ENCODE measurements around the gene CD83.
"Not testable (repeated sequence)": the region's sequence is repeated elsewhere in the genome, so short reads cannot be mapped to it uniquely, and the experiment has no call there.

CD83 gene
- total RNA-seq = 11.8 to 148 reads per million in 2 experiments

GRCh38 chr6:14117158-14118090, at the start of gene CD83:
Gene CD83 (plus strand): TSS chr6:14117772. CDS start chr6:14117812, 40 bp downstream.
- DNase-seq (ENCODE audit: low read depth) = peak; percentile 81

GRCh38 chr6:14068133-14068532, 49.4 kb upstream of the CD83 start:
- no peak for DNase-seq (ENCODE audit: low read depth)

GRCh38 chr6:14068623-14069022, 48.9 kb upstream of the CD83 start:
- no peak for DNase-seq (ENCODE audit: low read depth)

- DNase-seq (ENCODE audit: low read depth) = no peak
These were observed 47.1 kb upstream of the CD83 start for GRCh38 chr6:14070457-14070856.

- DNase-seq (ENCODE audit: low read depth) = no peak
These were observed 45.5 kb upstream of the CD83 start for GRCh38 chr6:14072084-14072483.

GRCh38 chr6:14073561-14074354, 43.8 kb upstream of the CD83 start:
- DNase-seq (ENCODE audit: low read depth) = not testable (repeated sequence)

- DNase-seq (ENCODE audit: low read depth) = no peak
These were observed 43.0 kb upstream of the CD83 start for GRCh38 chr6:14074476-14075094.

- DNase-seq (ENCODE audit: low read depth) = no peak
These were observed 42.5 kb upstream of the CD83 start for GRCh38 chr6:14075095-14075503.

GRCh38 chr6:14077193-14077867, 40.2 kb upstream of the CD83 start:
- DNase-seq (ENCODE audit: low read depth) = no peak

- no peak for DNase-seq (ENCODE audit: low read depth)
These were observed 38.1 kb upstream of the CD83 start for GRCh38 chr6:14079433-14079832.

- no peak for DNase-seq (ENCODE audit: low read depth)
These were observed 37.6 kb upstream of the CD83 start for GRCh38 chr6:14079971-14080370.

- DNase-seq (ENCODE audit: low read depth) = no peak
These were observed 36.4 kb upstream of the CD83 start for GRCh38 chr6:14081126-14081525.

GRCh38 chr6:14082771-14083170, 34.8 kb upstream of the CD83 start:
- no peak for DNase-seq (ENCODE audit: low read depth)

GRCh38 chr6:14083262-14083661, 34.3 kb upstream of the CD83 start:
- no peak for DNase-seq (ENCODE audit: low read depth)

GRCh38 chr6:14083751-14084150, 33.8 kb upstream of the CD83 start:
- DNase-seq (ENCODE audit: low read depth) = no peak

GRCh38 chr6:14084388-14084787, 33.2 kb upstream of the CD83 start:
- DNase-seq (ENCODE audit: low read depth) = no peak

- no peak for DNase-seq (ENCODE audit: low read depth)
These were observed 32.3 kb upstream of the CD83 start for GRCh38 chr6:14085176-14085787.

- no peak for DNase-seq (ENCODE audit: low read depth)
These were observed 30.9 kb upstream of the CD83 start for GRCh38 chr6:14086701-14087100.

GRCh38 chr6:14088600-14089192, 28.9 kb upstream of the CD83 start:
- DNase-seq (ENCODE audit: low read depth) = no peak

GRCh38 chr6:14089224-14089623, 28.3 kb upstream of the CD83 start:
- no peak for DNase-seq (ENCODE audit: low read depth)

All from T follicular helper cell (primary cell).